CD4-positive, alpha-beta T cell treated with Interleukin-1 beta for 1 hour (primary cell): ENCODE data around the gene GSC2.

Source experiments
- DNase-seq, 2 donors: peaks; one replicate each; pipeline ENCODE4 v3.0.0-alpha.2; 2020 to 2022

GSC2 gene

DNA sequence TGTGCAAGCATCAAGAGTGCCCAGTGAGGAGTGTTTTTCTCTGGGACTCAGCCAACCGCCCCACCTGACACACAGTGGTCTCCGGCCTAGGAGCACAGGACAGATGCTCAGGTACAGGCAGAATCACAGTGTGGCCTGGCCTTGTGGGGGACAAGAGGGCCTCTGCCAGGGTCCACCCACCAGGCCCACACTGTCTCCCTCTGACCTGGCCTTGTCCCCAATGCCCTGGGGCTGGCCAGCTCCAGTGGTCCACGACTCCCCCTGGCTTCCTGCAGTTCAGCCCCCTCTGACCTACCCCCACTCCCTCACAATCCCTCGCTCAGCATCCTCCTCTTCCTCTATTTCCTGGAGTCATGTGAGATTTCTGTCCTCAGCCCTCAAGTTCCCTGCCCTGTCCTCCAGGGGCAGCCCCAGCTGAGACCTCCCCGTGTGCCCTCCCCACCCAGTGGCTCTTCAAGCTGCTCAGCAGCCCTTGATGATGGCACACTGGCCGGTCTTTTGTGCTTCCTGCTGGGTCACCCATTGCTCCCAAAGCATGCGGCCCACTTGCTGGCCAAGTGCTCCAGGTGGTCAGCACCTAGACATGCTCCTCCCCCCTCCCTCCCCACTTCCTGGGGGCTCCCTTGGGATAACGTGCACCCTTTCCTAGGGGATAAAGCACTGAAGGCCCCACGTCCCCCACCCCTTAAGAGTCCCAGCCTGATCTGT lies 17.2 kb downstream of the GSC2 start:
- DNase-seq, result no peak

- DNase-seq, result no peak
Observed at GRCh38 chr22:19132153-19132552, 17.9 kb downstream of the GSC2 start.

- no peak for DNase-seq
Observed at GRCh38 chr22:19131685-19132015, 18.4 kb downstream of the GSC2 start.

DNA sequence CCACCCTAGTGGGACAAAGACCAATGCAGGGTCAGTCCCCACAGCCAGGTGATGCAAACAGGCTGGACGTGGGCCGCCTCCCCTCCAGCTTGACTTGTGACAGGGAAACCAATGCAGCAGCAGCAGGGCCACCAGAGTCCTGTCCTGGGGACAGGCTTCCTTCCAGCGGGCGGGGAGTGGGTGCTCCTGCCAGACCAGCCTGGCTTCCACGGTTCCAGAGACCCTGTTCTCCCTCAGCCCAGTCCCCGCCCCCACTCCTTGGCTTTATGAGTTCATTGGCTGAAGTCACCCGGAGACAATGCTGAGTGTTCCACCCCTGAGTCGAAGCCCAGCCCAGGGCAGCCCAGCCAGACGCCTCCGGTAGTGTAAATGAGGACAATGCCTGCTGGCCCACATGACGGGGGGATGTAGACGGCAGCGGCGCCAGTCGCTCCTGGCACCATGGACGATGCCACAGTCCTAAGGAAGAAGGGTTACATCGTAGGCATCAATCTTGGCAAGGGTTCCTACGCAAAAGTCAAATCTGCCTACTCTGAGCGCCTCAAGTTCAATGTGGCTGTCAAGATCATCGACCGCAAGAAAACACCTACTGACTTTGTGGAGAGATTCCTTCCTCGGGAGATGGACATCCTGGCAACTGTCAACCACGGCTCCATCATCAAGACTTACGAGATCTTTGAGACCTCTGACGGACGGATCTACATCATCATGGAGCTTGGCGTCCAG lies 19.0 kb downstream of the GSC2 start, which contains the start of gene TSSK2:
TSS of gene TSSK2 (plus strand) at position 350 of the 726 bp plus-strand sequence. CDS start at position 442, 92 bp downstream.
- no peak for DNase-seq

DNA sequence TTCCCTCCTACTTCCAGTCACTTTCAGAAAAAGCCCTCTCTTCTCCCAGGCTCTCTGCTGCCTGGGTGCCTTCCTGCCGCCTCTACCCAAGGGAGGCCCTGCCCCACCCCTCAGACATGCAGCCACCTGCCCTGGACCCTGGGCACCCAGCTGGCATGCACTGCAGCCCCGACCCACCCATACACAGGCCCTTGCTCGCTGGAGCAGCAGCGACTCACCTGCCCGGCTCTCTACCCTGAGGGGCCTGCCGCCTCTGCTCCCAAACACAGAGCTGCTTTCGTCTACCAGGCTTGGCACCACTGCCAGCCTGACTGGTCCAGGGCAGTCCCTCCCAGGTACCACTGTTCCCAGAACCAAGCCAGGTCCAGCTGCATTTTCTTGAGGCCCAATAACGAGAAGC lies 20.2 kb downstream of the GSC2 start:
- no peak for DNase-seq

DNA sequence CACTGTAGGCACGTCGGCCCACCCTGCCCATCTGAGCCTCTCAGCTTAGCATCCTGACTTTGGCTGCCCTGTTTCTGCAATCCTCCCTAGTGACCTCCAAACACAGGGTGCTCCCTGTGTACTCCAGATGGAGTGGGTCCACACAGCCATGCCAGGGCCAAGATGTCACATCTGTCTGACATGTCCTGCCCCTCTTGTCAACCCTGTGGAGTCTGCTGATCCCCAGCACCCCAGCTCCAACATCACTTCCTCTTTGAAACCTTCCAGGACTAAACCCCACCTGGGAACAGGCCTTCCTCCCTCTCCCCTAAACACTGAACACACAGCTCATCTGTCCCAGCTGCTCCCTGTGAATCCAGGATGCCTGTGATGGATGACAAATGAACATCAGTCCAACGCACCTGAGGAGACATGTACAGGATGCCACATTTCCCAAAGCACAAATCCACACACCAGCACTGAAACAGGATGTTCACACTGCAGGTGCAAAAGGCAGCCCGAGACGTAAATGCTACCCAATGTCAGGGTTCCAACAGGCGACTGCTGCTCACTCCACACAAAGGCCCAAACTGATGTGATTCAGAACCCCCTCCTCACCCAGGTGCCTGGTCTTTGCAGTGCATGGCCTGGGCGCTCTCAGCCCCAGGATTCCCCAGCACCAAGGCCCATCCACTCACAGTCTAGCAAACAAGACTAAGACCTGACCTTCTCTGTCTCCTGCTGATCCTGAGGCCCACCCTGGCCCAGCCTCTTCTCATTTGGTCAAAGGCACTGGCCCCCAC lies 21.0 kb downstream of the GSC2 start:
- no peak for DNase-seq

- no peak for DNase-seq
Observed at GRCh38 chr22:19128009-19128401, 22.1 kb downstream of the GSC2 start.

GRCh38 chr22:19127329-19128008 lies 22.6 kb downstream of the GSC2 start:
- DNase-seq, result no peak

GRCh38 chr22:19126309-19127273 lies 23.5 kb downstream of the GSC2 start:
- DNase-seq, result no peak

GRCh38 chr22:19125474-19126308 lies 24.4 kb downstream of the GSC2 start:
- no peak for DNase-seq

DNA sequence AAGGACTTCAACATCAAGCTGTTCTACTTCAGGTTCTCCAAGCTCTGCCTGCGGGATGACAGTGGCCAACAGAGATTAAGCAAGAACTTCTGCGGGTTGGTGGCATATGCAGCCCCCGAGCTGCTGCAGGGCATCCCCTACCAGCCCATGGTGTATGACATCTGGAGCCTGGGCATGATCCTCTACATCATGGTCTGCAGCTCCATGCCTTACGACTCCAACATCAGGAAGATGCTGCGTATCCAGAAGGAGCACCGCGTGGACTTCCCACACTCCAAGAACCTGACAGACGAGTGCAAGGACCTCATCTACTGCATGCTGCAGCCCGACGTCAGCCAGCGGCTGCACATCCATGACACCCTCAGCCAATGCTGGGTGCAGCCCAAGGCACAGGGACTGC lies 25.1 kb downstream of the GSC2 start:
- no peak for DNase-seq

- no peak for DNase-seq
Observed at GRCh38 chr22:19124377-19124776, 25.7 kb downstream of the GSC2 start.

DNA sequence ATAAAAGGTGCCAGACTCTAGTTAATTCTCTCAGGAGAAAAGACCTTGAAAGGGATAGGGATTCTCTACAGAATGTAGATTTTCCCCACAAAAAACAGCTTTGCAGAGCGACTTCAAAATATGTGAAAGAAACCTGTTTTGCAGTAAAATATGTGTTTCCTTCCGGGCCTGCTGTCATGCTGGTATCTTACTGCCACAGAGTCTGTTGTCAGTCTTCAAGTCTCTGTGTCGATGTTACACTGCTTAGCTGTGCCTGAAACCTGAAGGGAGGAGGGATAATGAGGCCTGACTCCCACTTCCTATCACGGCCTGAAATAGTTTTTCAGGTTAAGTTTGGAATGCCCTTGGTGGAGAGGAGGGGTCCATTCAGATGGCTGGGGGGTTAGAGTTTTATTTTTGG lies 26.2 kb downstream of the GSC2 start:
- no peak for DNase-seq

- DNase-seq, result no peak
Observed at GRCh38 chr22:19122752-19123492, 27.2 kb downstream of the GSC2 start.

DNA sequence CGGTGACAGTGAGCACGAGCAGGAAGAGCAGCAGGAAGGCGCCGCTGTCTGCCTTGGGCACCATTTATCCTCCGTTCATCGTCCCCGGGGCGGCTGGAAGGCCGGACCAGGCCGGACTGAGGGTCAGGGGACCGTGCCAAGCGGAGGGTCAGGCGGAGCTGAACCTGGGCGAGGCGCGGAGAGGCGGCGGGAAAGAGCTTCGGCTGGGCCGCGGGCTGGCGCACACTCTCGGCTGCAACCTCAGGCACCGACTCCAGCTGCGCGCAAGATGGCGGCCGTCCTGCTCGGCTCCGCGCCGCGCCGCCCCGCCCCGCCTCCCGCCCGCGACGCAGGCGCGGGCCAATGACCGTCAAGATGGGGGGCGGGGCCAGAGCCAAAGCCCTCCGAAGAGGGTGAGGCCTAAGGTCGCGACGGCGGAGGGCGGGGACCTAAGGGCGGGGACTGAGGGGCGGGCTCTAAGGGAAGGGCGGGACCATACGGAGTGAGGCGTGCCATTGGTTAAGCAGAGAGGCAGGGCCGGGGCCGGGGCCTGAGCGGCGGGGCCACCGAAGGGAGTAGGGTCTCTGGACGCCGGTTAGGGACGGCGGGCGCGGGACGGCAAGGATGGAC lies 27.8 kb downstream of the GSC2 start, which contains the start of gene DGCR2:
TSS of gene DGCR2 (minus strand) at position 270 of the 609 bp plus-strand sequence. CDS start at position 64, 206 bp downstream.
- peak; percentile 96 for DNase-seq

GRCh38 chr22:19121631-19122142 lies 28.4 kb downstream of the GSC2 start:
- DNase-seq, result peak; percentile 21 to 28

- no peak for DNase-seq
Observed at GRCh38 chr22:19120829-19121630, 29.1 kb downstream of the GSC2 start.

GRCh38 chr22:19119949-19120348 lies 30.1 kb downstream of the GSC2 start:
- DNase-seq, result no peak
